ENCODE results near the gene NPC1. TPM values are rescaled to one million over a fixed set of nuclear protein-coding genes. Genes with fewer than 3 reads are reported as not detected.
"Not testable (repeated sequence)": the region's sequence is repeated elsewhere in the genome, so short reads cannot be mapped to it uniquely, and the experiment has no call there.

NPC1 gene
- total RNA-seq, 1 donor from 2014 or later, result 25.3 TPM

GRCh38 chr18:23573626-23574431 lies 12.5 kb downstream of the NPC1 start:
- DNase-seq, result no peak

GRCh38 chr18:23573020-23573419 lies 13.3 kb downstream of the NPC1 start:
- DNase-seq, result no peak

GRCh38 chr18:23572570-23572969 lies 13.7 kb downstream of the NPC1 start:
- DNase-seq, result no peak

GRCh38 chr18:23572012-23572411 lies 14.3 kb downstream of the NPC1 start:
- no peak for DNase-seq

GRCh38 chr18:23570912-23571504 lies 15.3 kb downstream of the NPC1 start:
- DNase-seq, result no peak

GRCh38 chr18:23569299-23570063 lies 16.8 kb downstream of the NPC1 start:
- DNase-seq, result no peak

- no peak for DNase-seq
Measured at GRCh38 chr18:23568281-23569138, 17.8 kb downstream of the NPC1 start.

GRCh38 chr18:23567671-23568070 lies 18.6 kb downstream of the NPC1 start:
- DNase-seq, result no peak

GRCh38 chr18:23565916-23566547 lies 20.3 kb downstream of the NPC1 start:
- DNase-seq, result no peak

- no peak for DNase-seq
Measured at GRCh38 chr18:23563377-23564043, 22.8 kb downstream of the NPC1 start.

GRCh38 chr18:23560186-23560585 lies 26.1 kb downstream of the NPC1 start:
- DNase-seq, result no peak

GRCh38 chr18:23557511-23557910 lies 28.8 kb downstream of the NPC1 start:
- DNase-seq, result not testable (repeated sequence)

GRCh38 chr18:23556145-23556780 lies 30.0 kb downstream of the NPC1 start:
- no peak for DNase-seq

- no peak for DNase-seq
Measured at GRCh38 chr18:23553887-23554286, 32.4 kb downstream of the NPC1 start.

- DNase-seq, result no peak
Measured at GRCh38 chr18:23552505-23552904, 33.8 kb downstream of the NPC1 start.

- no peak for DNase-seq
Measured at GRCh38 chr18:23551978-23552377, 34.3 kb downstream of the NPC1 start.

GRCh38 chr18:23550898-23551297 lies 35.4 kb downstream of the NPC1 start:
- no peak for DNase-seq

GRCh38 chr18:23548719-23549118 lies 37.6 kb downstream of the NPC1 start:
- no peak for DNase-seq

- DNase-seq, result no peak
Measured at GRCh38 chr18:23548275-23548674, 38.0 kb downstream of the NPC1 start.

GRCh38 chr18:23547846-23548245 lies 38.5 kb downstream of the NPC1 start:
- DNase-seq, result no peak

- no peak for DNase-seq
Measured at GRCh38 chr18:23547306-23547705, 39.0 kb downstream of the NPC1 start.

Data from occipital lobe (tissue), 2 donors.